NCI-H2107 (cell line): ENCODE results near the gene THAP11.
A peak's percentile ranks its signal among the peaks of the same experiment; 100 is the strongest.
"Not testable (repeated sequence)": the region's sequence is repeated elsewhere in the genome, so short reads cannot be mapped to it uniquely, and the experiment has no call there.

ENCODE experiments used
- DNase-seq: peaks from one replicate; lab custom pipeline; 2025; lab: John Stamatoyannopoulos, UW

THAP11 gene

DNA sequence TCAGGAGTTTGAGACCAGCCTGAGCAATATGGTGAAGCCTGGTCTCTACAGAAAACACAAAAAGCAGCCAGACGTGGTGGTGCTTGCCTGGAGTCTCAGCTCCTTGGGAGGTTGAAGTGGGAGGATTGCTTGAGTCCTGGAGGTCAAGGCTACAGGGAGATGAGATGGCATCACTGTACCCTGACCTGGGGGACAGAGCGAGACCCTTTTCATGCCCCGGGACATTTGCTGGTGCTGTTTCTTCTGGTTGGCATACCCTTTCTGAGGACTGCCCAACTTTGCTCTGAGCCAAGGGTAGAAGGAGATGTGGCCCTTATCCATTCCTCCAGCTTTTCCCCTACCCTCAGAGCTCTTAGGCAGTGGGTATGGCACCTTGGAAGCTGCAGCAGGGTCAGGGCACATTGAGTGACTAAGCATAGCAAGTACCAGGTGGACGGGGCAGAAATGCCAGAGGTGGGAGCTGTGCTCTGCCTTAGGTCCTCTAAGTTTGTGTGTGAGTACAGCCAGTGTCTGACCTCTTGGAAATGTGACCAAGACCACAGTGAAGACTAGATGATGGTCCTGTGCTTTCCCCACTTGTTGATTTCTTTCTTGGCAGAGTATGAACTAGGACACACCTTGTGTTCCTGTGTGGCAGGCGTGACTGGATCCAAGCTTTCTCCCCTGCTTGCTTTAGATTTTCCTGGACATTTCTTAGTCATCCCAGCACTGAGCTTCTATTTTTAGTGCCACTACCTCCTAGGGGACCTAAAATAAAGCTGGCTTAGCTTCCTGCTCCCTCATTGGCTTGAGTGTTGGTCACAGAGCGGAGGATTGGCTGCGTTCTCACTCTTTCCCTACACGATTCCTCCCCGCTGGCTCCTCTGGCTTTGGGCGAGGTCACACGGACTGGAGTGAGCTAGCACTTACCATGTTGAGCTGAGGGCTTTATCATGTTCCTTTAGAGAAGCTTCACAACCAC lies 20.8 kb downstream of the THAP11 start:
- no peak for DNase-seq

GRCh38 chr16:67864044-67864443 lies 21.9 kb downstream of the THAP11 start:
- not testable (repeated sequence) for DNase-seq

DNA sequence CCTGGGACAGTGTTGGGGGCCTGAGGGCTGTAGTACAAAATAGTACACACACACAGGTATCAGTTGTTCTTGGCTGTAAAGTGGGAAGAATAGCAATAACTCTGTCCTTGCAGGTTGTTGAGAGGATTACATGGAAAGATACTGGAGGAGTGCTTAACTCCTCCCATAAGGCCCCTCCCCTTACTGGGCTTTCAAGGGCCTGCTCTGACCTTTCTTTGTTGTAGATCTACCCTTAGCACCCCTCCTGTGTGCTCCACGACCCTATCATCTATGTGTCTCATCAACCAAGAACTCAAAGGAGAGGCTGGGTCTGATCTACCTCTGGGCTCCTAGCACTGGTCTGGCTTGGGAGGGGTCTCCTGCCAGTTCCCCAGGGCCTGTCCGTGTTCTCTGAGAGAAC lies 22.5 kb downstream of the THAP11 start:
- DNase-seq: no peak

- peak; percentile 22 for DNase-seq
Measured at GRCh38 chr16:67865318-67865717, 23.2 kb downstream of the THAP11 start.

GRCh38 chr16:67868290-67868689 lies 26.2 kb downstream of the THAP11 start:
- no peak for DNase-seq

DNA sequence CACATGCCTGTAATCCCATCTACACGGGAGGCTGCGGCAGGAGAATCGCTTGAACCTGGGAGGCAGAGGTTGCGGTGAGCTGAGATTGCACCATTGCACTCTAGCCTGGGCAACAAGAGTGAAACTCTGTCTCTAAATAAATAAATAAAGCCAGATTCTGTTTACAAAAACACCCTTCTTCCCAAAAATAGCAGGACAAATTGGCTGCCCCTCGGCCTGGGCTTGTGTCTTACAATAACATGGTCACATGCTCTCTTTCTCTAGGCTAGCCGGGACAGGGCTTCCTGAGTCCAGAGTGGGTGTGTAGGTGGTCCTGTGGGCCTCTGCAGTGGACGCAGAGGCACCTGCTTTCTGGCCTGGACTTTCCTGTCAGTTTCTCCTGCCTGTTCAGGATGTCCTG lies 27.5 kb downstream of the THAP11 start:
- no peak for DNase-seq

- DNase-seq: no peak
Measured at GRCh38 chr16:67871256-67871655, 29.1 kb downstream of the THAP11 start.

DNA sequence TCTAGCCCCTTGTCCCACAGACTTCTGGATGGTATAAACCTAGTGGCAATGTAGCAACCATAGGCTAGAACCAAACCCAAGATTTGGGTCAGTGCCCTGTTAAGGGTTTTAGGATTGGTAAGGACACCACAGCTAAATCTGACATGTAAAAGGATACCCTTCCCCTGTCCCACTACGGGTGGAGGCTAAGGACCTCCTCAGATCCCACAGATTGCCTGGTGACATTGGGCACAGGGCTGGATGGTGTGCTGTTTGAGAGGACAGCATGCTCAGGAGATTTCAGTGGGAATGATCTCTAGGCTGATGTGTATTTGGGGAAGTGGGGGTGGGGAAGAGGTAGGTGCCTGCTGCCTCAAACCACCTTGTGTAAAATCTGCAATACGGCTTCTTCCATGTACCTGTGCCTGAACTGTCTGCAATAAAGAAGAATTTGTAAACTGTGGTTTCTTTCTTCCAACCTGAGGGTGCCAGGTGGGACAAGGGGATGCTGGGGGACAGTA lies 30.1 kb downstream of the THAP11 start:
- no peak for DNase-seq

GRCh38 chr16:67872631-67873434 lies 30.7 kb downstream of the THAP11 start, which contains the start of gene EDC4:
Gene EDC4 (plus strand): TSS chr16:67873052. CDS start chr16:67873262, 210 bp downstream.
- peak; percentile 32 for DNase-seq

DNA sequence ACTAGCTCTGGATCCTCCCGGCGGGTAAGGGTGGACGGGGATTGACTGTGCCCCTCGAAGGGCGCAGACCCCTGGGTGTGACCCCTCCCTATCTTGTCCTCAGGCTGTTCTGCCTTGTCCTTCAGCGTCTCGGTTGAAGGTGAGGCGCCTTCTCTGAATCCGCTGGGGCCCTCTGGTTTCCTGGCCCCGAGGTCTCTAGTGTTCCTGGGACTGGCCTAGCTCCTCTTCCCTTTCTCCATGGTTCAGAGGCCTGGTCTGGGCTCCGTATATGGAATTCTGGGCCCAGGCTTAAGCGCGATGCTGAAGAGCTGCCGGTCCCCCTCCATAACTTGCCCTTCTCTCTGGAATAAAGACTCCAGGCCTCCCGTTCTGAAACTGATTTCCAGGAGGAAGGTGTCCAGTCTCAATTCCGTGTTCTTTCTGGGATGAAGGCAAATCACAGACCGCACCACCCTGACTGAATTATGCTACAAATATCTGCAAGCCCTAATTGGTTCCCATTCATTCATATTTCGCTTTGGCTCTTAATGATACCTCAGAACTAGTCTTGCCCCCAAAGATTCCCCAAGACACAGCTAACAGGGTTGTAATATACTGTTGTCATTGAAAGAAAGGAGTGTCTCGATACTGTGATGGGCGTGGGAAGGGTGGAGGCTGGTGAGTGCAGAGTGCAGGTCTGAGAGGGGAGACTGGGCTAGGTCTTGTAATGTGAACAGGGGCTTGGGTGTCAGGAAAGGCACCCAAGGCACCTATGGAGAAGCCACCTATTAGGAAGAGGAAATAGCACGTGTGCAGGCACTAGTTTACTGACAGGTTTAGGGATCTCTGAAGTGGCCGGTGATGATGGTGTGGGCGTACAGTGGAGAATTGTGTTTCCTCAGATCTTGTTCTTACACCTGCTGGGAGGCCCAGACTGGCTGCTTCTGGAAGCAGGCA lies 31.6 kb downstream of the THAP11 start:
- no peak for DNase-seq

DNA sequence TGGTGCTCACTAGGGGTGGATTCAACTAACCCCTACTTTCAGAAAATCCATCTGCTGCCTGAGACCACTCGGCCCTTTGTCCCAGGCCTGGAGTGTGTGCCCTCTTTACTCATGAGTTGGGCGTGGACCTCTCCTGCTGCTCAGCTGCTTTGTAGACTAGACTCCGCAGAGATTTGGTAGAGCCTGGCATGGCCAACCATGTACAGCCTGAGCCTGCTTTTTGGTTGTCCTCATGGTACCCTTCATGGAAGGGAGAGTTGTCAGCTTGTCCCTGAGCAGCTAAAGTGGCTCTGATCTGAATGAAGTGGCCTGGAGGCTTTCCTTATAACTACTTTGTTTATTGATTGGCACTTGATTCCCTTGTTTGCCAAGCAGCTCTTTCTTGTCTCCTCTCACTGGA lies 32.3 kb downstream of the THAP11 start:
- no peak for DNase-seq

DNA sequence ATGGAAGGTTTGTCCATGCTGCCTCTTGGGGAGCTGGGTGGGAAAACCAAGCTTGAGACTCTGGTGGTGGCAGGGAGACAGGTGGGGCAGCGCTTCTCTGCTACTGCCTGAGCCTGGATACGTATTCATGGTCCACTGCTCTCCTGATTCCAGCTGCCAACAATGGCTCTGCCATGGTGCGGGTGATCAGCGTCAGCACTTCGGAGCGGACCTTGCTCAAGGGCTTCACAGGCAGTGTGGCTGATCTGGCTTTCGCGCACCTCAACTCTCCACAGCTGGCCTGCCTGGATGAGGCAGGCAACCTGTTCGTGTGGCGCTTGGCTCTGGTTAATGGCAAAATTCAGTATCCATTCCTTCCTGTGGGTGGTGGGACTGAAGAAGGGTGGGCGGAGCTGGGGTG lies 34.9 kb downstream of the THAP11 start:
- DNase-seq: no peak

- DNase-seq: no peak
Measured at GRCh38 chr16:67878232-67878631, 36.1 kb downstream of the THAP11 start.

- no peak for DNase-seq
Measured at GRCh38 chr16:67878846-67879245, 36.7 kb downstream of the THAP11 start.

DNA sequence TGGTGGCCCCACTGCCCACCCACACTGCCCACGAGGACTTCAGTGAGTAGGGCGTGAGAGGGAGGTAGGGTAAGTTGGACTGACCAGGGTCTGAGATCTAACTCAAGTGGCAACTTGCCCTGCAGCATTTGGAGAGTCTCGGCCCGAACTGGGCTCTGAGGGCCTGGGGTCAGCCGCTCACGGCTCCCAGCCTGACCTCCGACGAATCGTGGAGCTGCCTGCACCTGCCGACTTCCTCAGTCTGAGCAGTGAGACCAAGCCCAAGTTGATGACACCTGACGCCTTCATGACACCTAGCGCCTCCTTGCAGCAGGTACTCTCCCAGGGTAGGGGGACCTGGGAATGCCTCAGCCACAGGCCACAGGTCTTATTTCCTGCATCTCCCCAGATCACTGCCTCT lies 37.3 kb downstream of the THAP11 start:
- DNase-seq: no peak

DNA sequence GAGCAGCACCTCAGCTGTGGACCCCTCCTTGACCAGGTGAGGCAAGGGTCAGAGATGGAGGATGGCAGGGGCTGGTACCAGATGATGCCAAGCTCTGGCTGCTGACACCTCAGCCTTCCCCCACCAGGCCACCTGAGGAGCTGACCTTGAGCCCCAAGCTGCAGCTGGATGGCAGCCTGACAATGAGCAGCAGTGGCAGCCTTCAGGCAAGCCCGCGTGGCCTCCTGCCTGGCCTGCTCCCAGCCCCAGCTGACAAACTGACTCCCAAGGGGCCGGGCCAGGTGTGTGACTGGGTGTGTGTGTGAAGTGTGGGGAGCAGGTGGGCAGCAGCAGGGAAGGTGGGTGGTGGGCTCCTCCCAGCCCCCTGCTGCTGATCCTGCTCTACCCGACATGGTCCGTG lies 37.8 kb downstream of the THAP11 start:
- DNase-seq: no peak

GRCh38 chr16:67880584-67880983 lies 38.5 kb downstream of the THAP11 start:
- DNase-seq: no peak

- DNase-seq: no peak
Measured at GRCh38 chr16:67881621-67882161, 39.6 kb downstream of the THAP11 start.

- DNase-seq: no peak
Measured at GRCh38 chr16:67882374-67883145, 40.4 kb downstream of the THAP11 start.

DNA sequence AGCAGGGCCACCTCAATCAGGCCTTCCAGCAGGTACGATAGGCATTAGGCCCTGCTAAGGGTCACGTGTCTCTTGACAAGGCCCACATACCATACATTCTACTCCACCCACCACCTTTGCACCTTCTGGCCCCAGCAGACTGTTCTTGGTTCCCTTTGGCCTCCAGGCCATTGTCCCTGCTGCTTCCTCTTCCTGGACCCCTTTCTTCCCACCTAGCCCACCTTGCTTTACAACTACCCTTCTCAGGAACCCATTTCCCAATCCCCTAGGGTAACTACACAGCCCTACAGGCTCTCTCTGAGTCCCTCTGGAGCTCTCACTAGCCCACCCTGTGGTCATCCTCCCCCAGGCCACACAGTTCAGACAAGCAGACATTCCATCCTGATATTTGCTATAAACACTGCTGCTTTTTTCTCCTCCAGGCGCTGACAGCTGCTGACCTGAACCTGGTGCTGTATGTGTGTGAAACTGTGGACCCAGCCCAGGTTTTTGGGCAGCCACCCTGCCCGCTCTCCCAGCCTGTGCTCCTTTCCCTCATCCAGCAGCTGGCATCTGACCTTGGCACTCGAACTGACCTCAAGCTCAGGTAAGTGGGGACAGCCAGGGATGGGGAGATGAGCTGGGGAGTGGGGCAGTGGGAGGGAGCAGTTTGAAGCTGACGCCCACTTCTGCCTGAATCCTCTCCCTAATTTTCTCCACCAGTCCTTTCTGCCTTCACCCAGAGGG lies 41.2 kb downstream of the THAP11 start:
- no peak for DNase-seq
